GM19324 (cell line): ENCODE results near the gene CCDC88C.
"Not testable (repeated sequence)": the region's sequence is repeated elsewhere in the genome, so short reads cannot be mapped to it uniquely, and the experiment has no call there.

Experiments used
- ATAC-seq: cut with Tn5 transposase; IDR thresholded peaks from one replicate; pipeline ENCODE4 v1.9.1; 2021; ENCODE audit warnings: mild to moderate bottlenecking, moderate library complexity; ENCODE audit not compliant: unreplicated experiment, low FRiP score

Gene CCDC88C

GRCh38 chr14:91417120-91417982, at the start of gene CCDC88C:
Gene CCDC88C (minus strand): TSS chr14:91417820. CDS start chr14:91417690, 130 bp downstream.
- ATAC-seq, result peak; percentile 71

GRCh38 chr14:91466192-91466591, 48.6 kb upstream of the CCDC88C start:
- ATAC-seq, result no peak

- no peak for ATAC-seq
Measured at GRCh38 chr14:91464615-91465205, 47.1 kb upstream of the CCDC88C start.

GRCh38 chr14:91458612-91459011, 41.0 kb upstream of the CCDC88C start:
- no peak for ATAC-seq

GRCh38 chr14:91456283-91456682, 38.7 kb upstream of the CCDC88C start:
- ATAC-seq, result no peak

- ATAC-seq, result no peak
Measured at GRCh38 chr14:91454580-91454979, 37.0 kb upstream of the CCDC88C start.

GRCh38 chr14:91454155-91454554, 36.5 kb upstream of the CCDC88C start:
- no peak for ATAC-seq

GRCh38 chr14:91453744-91454143, 36.1 kb upstream of the CCDC88C start:
- no peak for ATAC-seq

GRCh38 chr14:91444335-91445020, 26.9 kb upstream of the CCDC88C start:
- ATAC-seq, result no peak

- no peak for ATAC-seq
Measured at GRCh38 chr14:91439345-91439744, 21.7 kb upstream of the CCDC88C start.

GRCh38 chr14:91438845-91439244, 21.2 kb upstream of the CCDC88C start:
- ATAC-seq, result no peak

GRCh38 chr14:91436266-91436665, 18.6 kb upstream of the CCDC88C start:
- not testable (repeated sequence) for ATAC-seq

GRCh38 chr14:91429385-91429784, 11.8 kb upstream of the CCDC88C start:
- no peak for ATAC-seq

- ATAC-seq, result not testable (repeated sequence)
Measured at GRCh38 chr14:91428931-91429330, 11.3 kb upstream of the CCDC88C start.

- not testable (repeated sequence) for ATAC-seq
Measured at GRCh38 chr14:91425531-91425944, 7.9 kb upstream of the CCDC88C start.

GRCh38 chr14:91424813-91425530, 7.4 kb upstream of the CCDC88C start:
- no peak for ATAC-seq

- ATAC-seq, result no peak
Measured at GRCh38 chr14:91420686-91421085, 3.1 kb upstream of the CCDC88C start.

GRCh38 chr14:91419451-91419850, 1.8 kb upstream of the CCDC88C start:
- ATAC-seq, result no peak

- ATAC-seq, result no peak
Measured at GRCh38 chr14:91419044-91419397, 1.4 kb upstream of the CCDC88C start.

- ATAC-seq, result peak; percentile 16
Measured at GRCh38 chr14:91418387-91419043, 895 bp upstream of the CCDC88C start.
